ENCODE measurements around the gene MID1IP1. TPM values are rescaled to one million over a fixed set of nuclear protein-coding genes. Genes with fewer than 3 reads are reported as not detected.
A peak's percentile ranks its signal among the peaks of the same experiment; 100 is the strongest.

The MID1IP1 gene
- total RNA-seq, 4 donors from 2014 or later = 19.3 to 36.8 (median 24.9) TPM

DNA sequence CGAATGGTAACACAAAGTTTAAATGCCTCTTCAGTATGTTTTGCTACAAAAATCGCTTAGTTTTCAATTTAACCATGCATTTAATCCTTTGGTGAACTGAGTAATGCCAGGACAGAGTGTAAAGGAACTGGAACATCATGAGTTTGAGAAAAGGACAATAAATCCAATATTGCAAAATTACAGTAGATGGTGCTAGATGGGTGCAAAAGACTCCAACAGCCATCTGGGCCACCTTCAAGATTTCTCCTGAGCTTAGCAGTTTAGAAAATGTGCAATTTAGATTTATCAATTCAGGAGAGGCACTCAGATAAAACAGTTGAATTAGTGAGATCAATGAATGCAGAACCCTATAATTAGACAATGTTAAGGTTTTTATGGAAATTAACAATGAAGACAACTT lies 33.2 kb upstream of the MID1IP1 start:
- Histone ChIP-seq H3K9me3 (no peaks in the 10 kb centered on the region), H3K27ac (no peak overlapping the region), H3K27me3 (no peaks in the 10 kb centered on the region), H3K4me3 (replicated peaks in 1 of 3) (no peak overlapping the region), H3K36me3 (no peaks in the 10 kb centered on the region), H3K4me1 (no peaks in the 10 kb centered on the region)
- no peak for TF ChIP-seq POLR2A (IDR thresholded peaks at IDR 0.05)
- TF ChIP-seq, protein P1, sequence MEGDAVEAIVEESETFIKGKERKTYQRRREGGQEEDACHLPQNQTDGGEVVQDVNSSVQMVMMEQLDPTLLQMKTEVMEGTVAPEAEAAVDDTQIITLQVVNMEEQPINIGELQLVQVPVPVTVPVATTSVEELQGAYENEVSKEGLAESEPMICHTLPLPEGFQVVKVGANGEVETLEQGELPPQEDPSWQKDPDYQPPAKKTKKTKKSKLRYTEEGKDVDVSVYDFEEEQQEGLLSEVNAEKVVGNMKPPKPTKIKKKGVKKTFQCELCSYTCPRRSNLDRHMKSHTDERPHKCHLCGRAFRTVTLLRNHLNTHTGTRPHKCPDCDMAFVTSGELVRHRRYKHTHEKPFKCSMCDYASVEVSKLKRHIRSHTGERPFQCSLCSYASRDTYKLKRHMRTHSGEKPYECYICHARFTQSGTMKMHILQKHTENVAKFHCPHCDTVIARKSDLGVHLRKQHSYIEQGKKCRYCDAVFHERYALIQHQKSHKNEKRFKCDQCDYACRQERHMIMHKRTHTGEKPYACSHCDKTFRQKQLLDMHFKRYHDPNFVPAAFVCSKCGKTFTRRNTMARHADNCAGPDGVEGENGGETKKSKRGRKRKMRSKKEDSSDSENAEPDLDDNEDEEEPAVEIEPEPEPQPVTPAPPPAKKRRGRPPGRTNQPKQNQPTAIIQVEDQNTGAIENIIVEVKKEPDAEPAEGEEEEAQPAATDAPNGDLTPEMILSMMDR (IDR thresholded peaks at IDR 0.05) = peak in 3 of 6 experiments; percentile 32 to 54 (median 39)
- intact Hi-C loops (cut with DNase I) = loop anchor here (10.0 kb wide), 1 partner anchor 387 kb away; no protein-coding TSS in a partner anchor
- 61 to 71% methylated on average over 2 of the region's 2 CpGs for WGBS, 2 donors
- DNase-seq = no peak

DNA sequence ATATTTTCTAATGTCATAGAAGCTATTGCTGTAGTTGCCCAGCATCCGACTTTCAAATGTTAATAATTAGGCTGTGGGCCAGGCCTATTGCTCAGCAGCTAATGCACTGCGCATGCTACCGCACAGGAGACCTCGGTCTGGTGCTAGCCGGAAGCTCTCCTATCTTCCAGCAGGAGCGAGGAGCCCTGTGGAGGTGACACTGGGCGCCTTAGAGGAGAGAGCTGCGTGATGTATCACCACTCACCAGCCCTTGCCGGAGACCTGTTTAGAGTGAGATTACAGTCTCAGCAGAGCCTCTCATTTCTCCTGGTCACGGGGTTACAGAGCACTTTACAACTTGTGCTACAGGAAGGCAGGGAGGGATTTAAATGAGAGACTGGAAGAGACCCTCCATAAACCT lies 31.1 kb upstream of the MID1IP1 start:
- no peak for DNase-seq
- intact Hi-C loops (cut with DNase I) = no loop called here
- 93 to 100% methylated on average over 2 to 8 of the region's 10 CpGs for WGBS, 2 donors

GRCh38 chrX:38774249-38774648 lies 27.0 kb upstream of the MID1IP1 start:
- TF ChIP-seq, protein P1 (IDR thresholded peaks at IDR 0.05) = no peak
- no peak for TF ChIP-seq POLR2A (IDR thresholded peaks at IDR 0.05)
- no peak overlapping the region for H3K27ac ChIP-seq
- H3K4me1 ChIP-seq = no peaks in the 10 kb centered on the region
- H3K36me3 ChIP-seq = no peaks in the 10 kb centered on the region
- no peaks in the 10 kb centered on the region for H3K27me3 ChIP-seq
- intact Hi-C loops (cut with DNase I) = no loop called here
- no peak overlapping the region for H3K4me3 ChIP-seq (replicated peaks in 1 of 3)
- whole genome bisulfite sequencing, 2 donors = 52 to 64% methylated on average over 4 of the region's 4 CpGs
- no peak for DNase-seq
- no peaks in the 10 kb centered on the region for H3K9me3 ChIP-seq

More for the DNA sequence above, 31.1 kb upstream of the MID1IP1 start:
- TF ChIP-seq, protein P1 (IDR thresholded peaks at IDR 0.05) = no peak
- no peak for TF ChIP-seq POLR2A (IDR thresholded peaks at IDR 0.05)
- no peaks in the 10 kb centered on the region for H3K27me3 ChIP-seq
- no peaks in the 10 kb centered on the region for H3K9me3 ChIP-seq
- H3K4me3 ChIP-seq (replicated peaks in 1 of 3) = no peak overlapping the region
- H3K36me3 ChIP-seq = no peaks in the 10 kb centered on the region
- H3K27ac ChIP-seq = no peak overlapping the region
- H3K4me1 ChIP-seq = no peaks in the 10 kb centered on the region

- no peak for DNase-seq
- Histone ChIP-seq H3K9me3 (no peaks in the 10 kb centered on the region), H3K4me1 (peaks cover 0 to 3% of the 10 kb centered on the region in 2 donors), H3K27me3 (no peaks in the 10 kb centered on the region), H3K27ac (no peak overlapping the region), H3K4me3 (replicated peaks in 1 of 3) (no peak overlapping the region), H3K36me3 (no peaks in the 10 kb centered on the region)
- TF ChIP-seq, protein P1 (IDR thresholded peaks at IDR 0.05) = no peak
- TF ChIP-seq POLR2A (IDR thresholded peaks at IDR 0.05) = no peak
- intact Hi-C loops (cut with DNase I) = no loop called here
Measured at GRCh38 chrX:38796946-38797345, 4.3 kb upstream of the MID1IP1 start.

GRCh38 chrX:38798956-38799355 lies 2.3 kb upstream of the MID1IP1 start:
- TF ChIP-seq, protein P1 (IDR thresholded peaks at IDR 0.05) = no peak
- TF ChIP-seq POLR2A (IDR thresholded peaks at IDR 0.05) = no peak
- no peak overlapping the region for H3K27ac ChIP-seq
- no peak for DNase-seq
- H3K36me3 ChIP-seq = no peaks in the 10 kb centered on the region
- H3K27me3 ChIP-seq = no peaks in the 10 kb centered on the region
- 94 to 100% methylated on average over 1 of the region's 1 CpG for WGBS, 2 donors
- intact Hi-C loops (cut with DNase I) = no loop called here
- no peaks in the 10 kb centered on the region for H3K9me3 ChIP-seq
- peaks cover 5 to 17% of the 10 kb centered on the region in 2 donors for H3K4me1 ChIP-seq
- H3K4me3 ChIP-seq (replicated peaks in 1 of 3) = no peak overlapping the region
